CD1c-positive myeloid dendritic cell (primary cell): Measurements from ENCODE around the gene PLEKHM1.

Experiments used
- DNase-seq: peaks from one replicate; pipeline ENCODE4 v3.0.0-alpha.2; 2016; ENCODE audit errors: extremely low spot score

Gene PLEKHM1

GRCh38 chr17:45427181-45427835, 63.2 kb downstream of the PLEKHM1 start:
- no peak for DNase-seq

GRCh38 chr17:45426561-45426960, 64.0 kb downstream of the PLEKHM1 start:
- DNase-seq: no peak

GRCh38 chr17:45425984-45426413, 64.5 kb downstream of the PLEKHM1 start:
- DNase-seq: no peak

GRCh38 chr17:45425125-45425983, 65.2 kb downstream of the PLEKHM1 start:
- DNase-seq: peak; percentile 51

GRCh38 chr17:45424769-45425124, 65.8 kb downstream of the PLEKHM1 start:
- no peak for DNase-seq

GRCh38 chr17:45423975-45424335, 66.6 kb downstream of the PLEKHM1 start:
- no peak for DNase-seq

- no peak for DNase-seq
Measured at GRCh38 chr17:45423304-45423974, 67.1 kb downstream of the PLEKHM1 start.

GRCh38 chr17:45414990-45415881, 75.3 kb downstream of the PLEKHM1 start:
- DNase-seq: peak; percentile 55

- peak; percentile 88 for DNase-seq
Measured at GRCh38 chr17:45413498-45413923, 77.0 kb downstream of the PLEKHM1 start.

GRCh38 chr17:45411348-45412105, 79.0 kb downstream of the PLEKHM1 start:
- DNase-seq: peak; percentile 34

- DNase-seq: peak; percentile 76
Measured at GRCh38 chr17:45410144-45411091, 80.1 kb downstream of the PLEKHM1 start.

- no peak for DNase-seq
Measured at GRCh38 chr17:45409659-45410076, 80.9 kb downstream of the PLEKHM1 start.

GRCh38 chr17:45408611-45409421, 81.7 kb downstream of the PLEKHM1 start:
- DNase-seq: no peak

- peak; percentile 41 for DNase-seq
Measured at GRCh38 chr17:45406107-45406506, 84.4 kb downstream of the PLEKHM1 start.

GRCh38 chr17:45405250-45406086, 85.1 kb downstream of the PLEKHM1 start:
- no peak for DNase-seq

- DNase-seq: no peak
Measured at GRCh38 chr17:45404870-45405249, 85.7 kb downstream of the PLEKHM1 start.

- DNase-seq: no peak
Measured at GRCh38 chr17:45403906-45404490, 86.5 kb downstream of the PLEKHM1 start.

GRCh38 chr17:45402916-45403315, 87.6 kb downstream of the PLEKHM1 start:
- no peak for DNase-seq
